NOMO-1 treated with DMSO at 0.1 percent for 48 hours (cell line): ENCODE results near the gene MMP23B.

Source experiments
- DNase-seq: peaks from one replicate; lab custom pipeline; 2025; ENCODE audit not compliant: unreplicated experiment; lab: John Stamatoyannopoulos, UW

The MMP23B gene

GRCh38 chr1:1618396-1619068, 13.4 kb upstream of the MMP23B start:
- DNase-seq, result no peak

GRCh38 chr1:1619917-1620361, 12.0 kb upstream of the MMP23B start:
- DNase-seq, result no peak

GRCh38 chr1:1620433-1621139, 11.4 kb upstream of the MMP23B start:
- no peak for DNase-seq

- no peak for DNase-seq
Observed at GRCh38 chr1:1621173-1622009, 10.6 kb upstream of the MMP23B start.

- DNase-seq, result no peak
Observed at GRCh38 chr1:1622010-1622787, 9.8 kb upstream of the MMP23B start.

- DNase-seq, result no peak
Observed at GRCh38 chr1:1622788-1623094, 9.2 kb upstream of the MMP23B start.

GRCh38 chr1:1623181-1623630, 8.8 kb upstream of the MMP23B start:
- no peak for DNase-seq

- no peak for DNase-seq
Observed at GRCh38 chr1:1623631-1624442, 8.1 kb upstream of the MMP23B start.

GRCh38 chr1:1624443-1625403, 7.2 kb upstream of the MMP23B start:
- DNase-seq, result no peak

- no peak for DNase-seq
Observed at GRCh38 chr1:1625404-1625775, 6.6 kb upstream of the MMP23B start.

- DNase-seq, result no peak
Observed at GRCh38 chr1:1625824-1626206, 6.2 kb upstream of the MMP23B start.

GRCh38 chr1:1626207-1627141, 5.5 kb upstream of the MMP23B start:
- no peak for DNase-seq

- DNase-seq, result no peak
Observed at GRCh38 chr1:1627261-1627828, 4.6 kb upstream of the MMP23B start.

GRCh38 chr1:1627829-1628753, 3.9 kb upstream of the MMP23B start:
- no peak for DNase-seq

GRCh38 chr1:1628754-1629429, 3.1 kb upstream of the MMP23B start:
- no peak for DNase-seq
